Activated CD4-positive, alpha-beta T cell treated with anti-CD3 and anti-CD28 coated beads for 48 hours (primary cell): ENCODE results near the gene FAIM.
"Not testable (repeated sequence)": the region's sequence is repeated elsewhere in the genome, so short reads cannot be mapped to it uniquely, and the experiment has no call there.

ENCODE experiments used
- DNase-seq: peaks from one replicate; pipeline ENCODE4 v3.0.0-alpha.2; 2020

The FAIM gene

DNA sequence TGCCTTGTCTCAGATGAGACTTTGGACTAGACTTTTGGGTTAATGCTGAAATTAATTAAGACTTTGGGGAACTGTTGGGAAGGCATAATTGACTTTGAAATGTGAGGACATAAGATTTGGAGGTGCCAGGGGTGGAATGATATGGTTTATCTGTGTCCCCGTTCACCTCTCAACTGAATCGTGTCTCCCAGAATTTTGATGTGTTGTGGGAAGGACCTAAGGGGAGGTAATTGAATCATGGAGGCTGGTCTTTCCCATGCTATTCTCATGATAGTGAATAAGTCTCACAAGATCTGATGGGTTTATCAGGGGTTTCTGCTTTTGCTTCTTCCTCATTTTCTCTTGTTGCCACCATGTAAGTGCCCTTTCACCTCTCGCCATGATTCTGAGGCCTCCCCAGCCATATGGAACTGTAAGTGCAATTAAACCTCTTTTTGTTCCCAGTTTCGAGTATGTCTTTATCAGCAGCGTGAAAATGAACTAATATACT lies 4.4 kb upstream of the FAIM start:
- not testable (repeated sequence) for DNase-seq

DNA sequence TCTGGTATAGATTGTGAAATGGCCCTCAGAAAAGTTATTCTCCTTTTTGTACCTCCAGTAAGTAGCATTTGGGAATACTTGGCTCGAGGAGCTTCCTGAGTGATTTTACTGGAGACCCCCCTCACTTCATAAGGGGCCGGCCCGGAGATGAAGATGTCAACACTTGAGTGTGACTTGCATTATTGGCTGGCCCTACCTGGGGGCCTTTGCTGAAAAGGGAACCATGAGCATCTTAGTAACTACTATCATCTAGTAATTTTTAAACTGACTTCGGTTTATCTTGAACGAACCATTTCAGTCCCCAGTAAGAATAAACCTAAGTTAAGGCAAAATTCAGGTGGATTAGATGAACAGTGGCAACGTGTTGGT lies 1.3 kb downstream of the FAIM start:
- no peak for DNase-seq

GRCh38 chr3:138615462-138615861 lies 6.9 kb downstream of the FAIM start:
- no peak for DNase-seq

- no peak for DNase-seq
Observed at GRCh38 chr3:138620431-138620830, 11.9 kb downstream of the FAIM start.

GRCh38 chr3:138624518-138624917 lies 15.9 kb downstream of the FAIM start:
- no peak for DNase-seq

DNA sequence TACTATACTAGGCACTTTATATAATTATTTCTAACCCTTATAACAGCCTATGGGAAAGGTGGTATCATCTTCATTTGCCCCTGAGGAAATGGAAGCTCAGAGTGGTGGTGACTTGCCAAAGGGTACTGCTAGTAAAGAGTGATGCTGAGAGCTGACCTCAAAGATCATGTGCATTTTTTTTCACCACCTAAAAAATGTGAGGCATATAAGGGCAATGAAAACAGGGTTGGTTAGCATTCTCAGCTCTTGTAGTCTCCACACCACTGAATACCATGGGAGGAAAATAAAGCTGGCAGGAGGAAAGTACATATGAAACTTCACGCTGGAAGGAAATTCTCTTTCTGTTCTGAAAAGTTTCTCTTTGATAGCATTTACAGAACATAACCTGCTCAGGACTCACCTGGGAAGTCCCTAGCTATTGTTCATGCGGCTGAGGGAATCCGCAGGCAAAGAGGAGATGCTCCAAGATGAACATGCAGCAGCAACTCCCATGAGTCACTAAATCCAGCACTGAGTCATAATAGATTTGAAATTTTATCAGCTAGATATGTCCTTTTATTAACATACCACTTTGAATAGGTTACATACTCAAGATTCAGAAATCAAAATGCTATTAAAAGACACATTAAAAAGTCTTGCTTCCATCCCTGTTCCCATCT lies 17.3 kb downstream of the FAIM start:
- no peak for DNase-seq

- DNase-seq, result no peak
Observed at GRCh38 chr3:138629526-138629925, 21.0 kb downstream of the FAIM start.

GRCh38 chr3:138638641-138639040 lies 30.1 kb downstream of the FAIM start:
- no peak for DNase-seq

DNA sequence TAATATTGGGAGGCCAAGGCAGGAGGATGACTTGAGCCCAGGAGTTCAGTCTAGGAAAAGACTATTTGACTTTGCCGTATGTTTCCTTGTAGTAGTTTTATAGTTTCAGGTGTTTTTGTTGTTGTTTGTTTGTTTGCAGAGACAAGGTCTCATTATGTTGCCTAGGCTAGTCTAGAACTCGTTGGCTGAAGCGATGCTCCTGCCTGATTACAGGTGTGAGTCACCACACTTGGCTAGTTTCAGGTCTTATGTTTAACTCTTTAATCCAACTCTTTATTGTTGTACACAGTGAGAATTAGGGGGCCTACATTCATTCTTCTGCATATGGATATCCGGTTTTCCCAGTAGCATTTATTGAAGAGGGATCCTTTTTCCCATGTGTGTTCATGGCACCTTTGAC lies 32.0 kb downstream of the FAIM start:
- DNase-seq, result no peak

- no peak for DNase-seq
Observed at GRCh38 chr3:138642226-138642926, 33.8 kb downstream of the FAIM start.

- DNase-seq, result no peak
Observed at GRCh38 chr3:138642927-138643253, 34.3 kb downstream of the FAIM start.

GRCh38 chr3:138646008-138646407 lies 37.4 kb downstream of the FAIM start:
- DNase-seq, result no peak

DNA sequence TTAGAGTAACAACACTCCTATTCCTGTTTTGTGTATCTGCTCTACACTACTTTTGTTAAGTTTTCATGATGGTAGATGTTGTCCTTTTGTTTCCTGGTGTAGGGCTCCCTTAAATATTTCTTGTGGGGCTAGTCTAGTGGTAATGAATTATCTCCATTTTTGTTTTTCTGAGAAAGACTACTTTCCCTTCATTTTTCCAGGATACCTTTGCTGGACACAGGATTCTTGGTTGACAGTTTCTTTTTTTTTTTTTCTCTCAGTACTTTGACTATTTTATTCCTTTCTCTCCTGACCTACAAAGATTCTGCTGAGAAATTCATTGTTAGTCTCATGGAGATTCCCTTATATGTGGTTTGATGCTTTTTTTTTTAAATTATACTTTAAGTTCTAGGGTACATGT lies 37.9 kb downstream of the FAIM start:
- no peak for DNase-seq

GRCh38 chr3:138649134-138649533 lies 40.6 kb downstream of the FAIM start:
- no peak for DNase-seq

GRCh38 chr3:138653567-138653966 lies 45.0 kb downstream of the FAIM start:
- DNase-seq, result no peak

- DNase-seq, result no peak
Observed at GRCh38 chr3:138657508-138657907, 48.9 kb downstream of the FAIM start.

DNA sequence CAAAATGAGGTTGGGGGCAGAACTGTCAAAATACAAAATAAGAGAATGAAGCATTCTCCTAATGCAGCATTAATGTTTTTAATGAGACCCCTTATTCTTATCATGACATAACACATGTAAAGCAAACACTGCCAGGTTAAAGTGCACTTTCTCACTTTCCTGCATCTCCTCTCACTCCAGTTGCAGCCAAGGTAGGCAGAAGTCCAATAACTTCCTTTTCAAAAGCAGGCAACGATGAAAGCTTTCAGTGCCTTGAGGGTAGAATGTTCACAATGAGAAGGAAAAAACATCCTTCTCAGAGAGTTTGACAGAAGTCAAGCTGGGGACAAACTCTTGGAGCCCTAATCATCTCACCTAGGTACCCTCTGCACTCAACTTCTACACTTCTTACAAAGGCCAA lies 59.5 kb downstream of the FAIM start:
- no peak for DNase-seq

GRCh38 chr3:138670407-138670806 lies 61.8 kb downstream of the FAIM start:
- DNase-seq, result no peak

DNA sequence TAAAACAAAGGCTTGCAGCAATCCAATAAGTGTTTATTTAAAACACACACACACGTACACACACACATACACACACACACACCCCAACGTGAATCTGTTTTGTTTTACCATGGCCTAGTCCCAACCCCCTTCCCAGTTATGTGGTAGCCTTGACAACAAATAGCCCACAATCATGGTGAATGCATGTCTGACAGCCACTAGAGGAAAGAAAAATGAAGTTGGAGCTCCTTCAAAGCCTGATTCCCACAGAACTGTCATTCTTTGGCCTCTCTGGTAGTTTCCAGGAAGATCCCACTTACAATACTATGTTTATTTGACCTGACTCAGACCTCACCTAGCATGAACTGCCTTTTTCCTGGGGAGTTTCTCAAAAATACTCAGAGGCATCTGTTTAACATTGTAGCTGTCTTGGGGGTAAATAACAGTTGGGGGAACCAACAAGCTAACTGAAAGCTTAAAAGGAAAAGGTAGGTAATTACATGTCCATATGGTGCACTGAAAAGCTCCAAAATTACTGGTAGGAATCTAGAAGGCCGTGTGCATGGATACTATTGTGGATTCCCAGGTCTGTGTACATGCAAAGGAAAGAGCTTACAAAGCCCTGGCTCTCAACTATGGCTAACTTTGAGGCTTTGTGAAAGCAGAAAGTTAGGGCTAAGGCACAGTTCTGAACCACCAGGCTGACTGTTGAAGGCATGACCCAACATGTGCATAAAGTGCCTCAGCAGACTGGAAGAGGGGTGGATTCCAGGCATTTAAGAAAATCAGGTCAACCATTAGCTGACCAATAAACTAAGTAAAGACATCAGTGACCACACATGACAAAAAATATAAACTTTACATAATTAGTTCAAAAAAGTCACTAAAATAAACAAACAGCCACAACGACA lies 65.3 kb downstream of the FAIM start:
- no peak for DNase-seq

DNA sequence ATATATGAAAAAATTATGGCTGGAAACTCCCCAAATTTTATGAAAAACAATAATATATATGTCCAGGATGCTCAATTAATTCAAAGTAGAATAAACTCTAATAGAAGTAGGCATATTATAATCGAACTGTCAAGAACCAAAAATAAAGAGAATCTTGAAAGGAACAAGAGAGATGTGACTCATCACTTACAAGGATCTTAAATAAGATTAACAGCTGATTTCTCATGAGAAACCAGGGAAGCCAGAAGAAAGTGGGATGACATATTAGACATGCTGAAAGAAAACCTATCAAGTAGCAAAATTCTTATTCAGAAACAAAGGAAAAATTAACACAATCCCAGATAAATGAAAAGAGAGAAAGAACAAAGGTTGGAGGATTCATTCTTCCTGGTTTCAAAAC lies 66.8 kb downstream of the FAIM start:
- DNase-seq, result no peak

GRCh38 chr3:138678086-138678485 lies 69.5 kb downstream of the FAIM start:
- no peak for DNase-seq

GRCh38 chr3:138678874-138679392 lies 70.4 kb downstream of the FAIM start:
- no peak for DNase-seq

- not testable (repeated sequence) for DNase-seq
Observed at GRCh38 chr3:138680974-138681373, 72.4 kb downstream of the FAIM start.
